Activated T-cell treated with anti-CD3 and anti-CD28 coated beads, Interleukin-2, amount 50 U/mL, for 48 hours (primary cell): ENCODE measurements around the gene AP1S1.
A peak's percentile ranks its signal among the peaks of the same experiment; 100 is the strongest.

Source experiments
- DNase-seq, 2 experiments: peaks; one replicate each; pipeline ENCODE4 v3.0.0-alpha.2; 2020

The AP1S1 gene

GRCh38 chr7:101201695-101202602 lies 47.7 kb downstream of the AP1S1 start:
- DNase-seq = peak in 1 of 2 experiments; percentile 23

GRCh38 chr7:101202603-101202918 lies 48.3 kb downstream of the AP1S1 start:
- no peak for DNase-seq

- DNase-seq = peak; percentile 31
Observed at GRCh38 chr7:101203740-101204738, 49.8 kb downstream of the AP1S1 start.

- no peak for DNase-seq
Observed at GRCh38 chr7:101205901-101206664, 51.8 kb downstream of the AP1S1 start.

GRCh38 chr7:101206665-101207042 lies 52.4 kb downstream of the AP1S1 start:
- no peak for DNase-seq

- DNase-seq = no peak
Observed at GRCh38 chr7:101207459-101207858, 53.2 kb downstream of the AP1S1 start.

GRCh38 chr7:101208794-101209193 lies 54.5 kb downstream of the AP1S1 start:
- DNase-seq = no peak

- no peak for DNase-seq
Observed at GRCh38 chr7:101210143-101210542, 55.9 kb downstream of the AP1S1 start.
